Skeletal muscle tissue (tissue), 4 donors: ENCODE data around the gene DOCK9. TPM values are rescaled to one million over a fixed set of nuclear protein-coding genes. Genes with fewer than 3 reads are reported as not detected.

Experiments used
- H3K27ac ChIP-seq: one replicate; pipeline ENCODE4 v1.7.0; 2013; ENCODE audit warnings: mild to moderate bottlenecking, low read depth, low read length, inconsistent platforms
- H3K27me3 ChIP-seq, 3 donors: one replicate each; pipeline ENCODE4 v1.7.0; 2013; ENCODE audit warnings: low read length in 3 of 3; ENCODE audit not compliant: control insufficient read depth in 3 of 3, insufficient read depth in 3 of 3
- H3K36me3 ChIP-seq, 3 donors: one replicate each; pipeline ENCODE4 v1.7.0; 2013; ENCODE audit warnings: low read length in 3 of 3; ENCODE audit not compliant: control insufficient read depth in 3 of 3, insufficient read depth in 3 of 3
- H3K4me1 ChIP-seq, 3 donors: one replicate each; pipeline ENCODE4 v1.7.0; 2013; ENCODE audit warnings: low read length in 3 of 3, mild to moderate bottlenecking in 3 of 3; ENCODE audit not compliant: control insufficient read depth in 3 of 3, insufficient read depth in 3 of 3
- H3K4me3 ChIP-seq, 3 donors: one replicate each; pipeline ENCODE4 v1.7.0; 2013; ENCODE audit warnings: low read length in 3 of 3
- H3K9ac ChIP-seq, 3 donors: one replicate each; pipeline ENCODE4 v1.7.0; 2013; ENCODE audit warnings: low read length in 3 of 3, mild to moderate bottlenecking in 3 of 3, moderate library complexity in 2 of 3, low read depth in 1 of 3
- H3K9me3 ChIP-seq, 3 donors: one replicate each; pipeline ENCODE4 v1.7.0; 2013; ENCODE audit warnings: low read length in 3 of 3; ENCODE audit not compliant: control insufficient read depth in 3 of 3
- total RNA-seq: library from RNA; depleted of rRNA; stranded (reverse); fragments of >200 nt; gene quantifications from one replicate; pipeline ENCODE4 v1.2.3, GENCODE V29; 2014
- donor health status: Osteomylitis.

DOCK9 gene
- total RNA-seq, 1 donor from 2014 or later: 86.6 TPM

DNA sequence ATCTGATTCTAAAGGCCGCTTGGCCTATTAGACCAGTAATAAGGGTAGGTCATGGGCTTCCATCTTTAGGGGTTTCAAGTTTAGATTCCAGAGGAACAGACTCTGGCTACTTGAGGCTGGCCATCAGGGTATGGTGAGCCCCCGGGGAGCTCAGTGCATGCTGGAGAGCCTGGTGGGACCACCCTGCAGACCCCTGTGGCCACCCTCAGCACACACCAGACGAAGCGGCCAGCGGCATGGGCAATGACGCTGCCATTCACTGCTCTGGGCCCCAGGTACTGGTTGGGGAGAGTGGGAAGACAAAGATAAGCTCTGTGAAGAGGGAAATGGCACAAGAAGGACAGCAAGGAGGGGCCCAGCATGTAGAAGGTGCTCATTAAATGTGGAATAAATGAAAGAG, 126.6 kb downstream of the DOCK9 start:
- peaks cover 4 to 13% (median 13%) of the 10 kb centered on the region in 3 donors for H3K36me3 ChIP-seq
- H3K27me3 ChIP-seq: no peaks in the 10 kb centered on the region
- H3K9ac ChIP-seq: no peak overlapping the region
- no peak overlapping the region for H3K4me3 ChIP-seq
- no peak overlapping the region for H3K27ac ChIP-seq
- no peaks in the 10 kb centered on the region for H3K9me3 ChIP-seq
- H3K4me1 ChIP-seq: peaks cover 0 to 3% (median under 1%) of the 10 kb centered on the region in 3 donors

GRCh38 chr13:98848746-98849145, 129.1 kb downstream of the DOCK9 start:
- Histone ChIP-seq H3K9me3 (no peaks in the 10 kb centered on the region), H3K4me3 (no peak overlapping the region), H3K4me1 (peaks cover 0 to under 1% (median 0%) of the 10 kb centered on the region in 3 donors), H3K27ac (no peak overlapping the region), H3K9ac (no peak overlapping the region), H3K27me3 (no peaks in the 10 kb centered on the region), H3K36me3 (peaks cover 4 to 13% (median 13%) of the 10 kb centered on the region in 3 donors)

GRCh38 chr13:98847780-98848179, 130.1 kb downstream of the DOCK9 start:
- Histone ChIP-seq H3K27ac (no peak overlapping the region), H3K36me3 (peaks cover 4 to 13% (median 10%) of the 10 kb centered on the region in 3 donors), H3K27me3 (no peaks in the 10 kb centered on the region), H3K4me1 (peaks cover 0 to 3% (median 0%) of the 10 kb centered on the region in 3 donors), H3K9me3 (no peaks in the 10 kb centered on the region), H3K9ac (no peak overlapping the region), H3K4me3 (no peak overlapping the region)

- Histone ChIP-seq H3K4me3 (no peak overlapping the region), H3K9me3 (no peaks in the 10 kb centered on the region), H3K27me3 (no peaks in the 10 kb centered on the region), H3K36me3 (peaks cover 4 to 13% (median 10%) of the 10 kb centered on the region in 3 donors), H3K4me1 (peaks cover 0 to 3% (median 0%) of the 10 kb centered on the region in 3 donors), H3K9ac (no peak overlapping the region), H3K27ac (no peak overlapping the region)
Observed at GRCh38 chr13:98846986-98847385, 130.9 kb downstream of the DOCK9 start.

GRCh38 chr13:98846521-98846920, 131.3 kb downstream of the DOCK9 start:
- Histone ChIP-seq H3K9ac (no peak overlapping the region), H3K36me3 (peaks cover 4 to 13% (median 10%) of the 10 kb centered on the region in 3 donors), H3K4me3 (no peak overlapping the region), H3K4me1 (peaks cover 0 to 3% (median 0%) of the 10 kb centered on the region in 3 donors), H3K27ac (no peak overlapping the region), H3K27me3 (no peaks in the 10 kb centered on the region), H3K9me3 (no peaks in the 10 kb centered on the region)

GRCh38 chr13:98845742-98846141, 132.1 kb downstream of the DOCK9 start:
- no peak overlapping the region for H3K27ac ChIP-seq
- H3K36me3 ChIP-seq: peaks cover 2 to 13% (median 10%) of the 10 kb centered on the region in 3 donors

GRCh38 chr13:98844021-98844420, 133.8 kb downstream of the DOCK9 start:
- peaks cover 2 to 13% (median 6%) of the 10 kb centered on the region in 3 donors for H3K36me3 ChIP-seq
- peaks cover 0 to 3% (median 0%) of the 10 kb centered on the region in 3 donors for H3K4me1 ChIP-seq
- no peak overlapping the region for H3K27ac ChIP-seq
- H3K9me3 ChIP-seq: no peaks in the 10 kb centered on the region
- no peaks in the 10 kb centered on the region for H3K27me3 ChIP-seq
- H3K4me3 ChIP-seq: no peak overlapping the region
- no peak overlapping the region for H3K9ac ChIP-seq

More at GRCh38 chr13:98845742-98846141, 132.1 kb downstream of the DOCK9 start:
- H3K9ac ChIP-seq: no peak overlapping the region
- H3K27me3 ChIP-seq: no peaks in the 10 kb centered on the region
- H3K4me1 ChIP-seq: peaks cover 0 to 3% (median 0%) of the 10 kb centered on the region in 3 donors
- no peaks in the 10 kb centered on the region for H3K9me3 ChIP-seq
- no peak overlapping the region for H3K4me3 ChIP-seq

DNA sequence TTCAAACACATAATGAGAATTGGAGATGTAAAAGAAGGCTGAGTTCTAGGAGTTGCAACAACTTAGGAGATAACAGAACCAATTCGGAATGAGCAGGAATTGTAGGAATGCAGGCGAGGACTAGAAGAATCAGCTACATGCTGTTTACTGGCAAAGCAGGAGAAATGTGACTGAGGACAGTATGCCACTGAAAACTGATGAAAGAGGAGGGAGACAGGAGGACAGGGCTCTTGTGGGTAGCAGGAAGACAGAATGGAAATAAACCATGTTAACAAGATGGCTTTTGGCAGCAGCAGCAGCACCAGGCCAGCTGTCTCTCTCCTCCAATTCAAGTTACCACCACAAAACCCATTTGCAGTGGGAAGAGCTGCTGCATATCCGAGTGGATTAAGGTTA, 134.4 kb downstream of the DOCK9 start:
- Histone ChIP-seq H3K27ac (no peak overlapping the region), H3K4me3 (no peak overlapping the region), H3K36me3 (peaks cover 2 to 13% (median 6%) of the 10 kb centered on the region in 3 donors), H3K9me3 (no peaks in the 10 kb centered on the region), H3K27me3 (no peaks in the 10 kb centered on the region), H3K9ac (no peak overlapping the region), H3K4me1 (peaks cover 0 to 3% (median 0%) of the 10 kb centered on the region in 3 donors)

DNA sequence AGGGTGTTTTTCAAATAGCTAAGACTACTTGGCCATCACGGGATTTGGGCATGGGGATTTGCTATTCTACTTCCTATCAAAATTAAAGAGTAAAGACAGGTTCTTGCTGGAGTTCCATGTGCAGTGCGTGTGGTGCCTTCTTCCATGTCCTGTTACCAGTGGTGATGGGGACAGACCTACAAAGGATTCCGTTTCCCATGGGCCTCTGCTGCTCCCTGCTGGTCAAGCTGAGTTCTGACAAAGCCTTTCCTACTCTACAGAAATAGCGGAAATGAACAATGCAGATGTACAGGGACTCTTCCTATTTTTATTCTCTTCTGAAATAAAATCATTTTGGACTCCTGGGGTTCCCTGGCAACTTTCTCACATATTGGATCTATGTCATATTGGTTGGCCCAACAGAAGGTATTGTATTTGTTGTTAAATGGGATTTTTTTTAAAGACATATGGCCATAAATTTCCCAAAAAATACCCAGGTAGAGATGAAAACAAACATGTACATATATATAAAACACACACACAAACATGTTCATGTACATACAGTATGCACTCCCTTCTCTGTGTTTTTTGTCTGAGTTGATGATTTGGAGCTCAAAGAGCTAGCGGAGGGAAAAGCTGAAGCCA, 134.9 kb downstream of the DOCK9 start:
- no peaks in the 10 kb centered on the region for H3K27me3 ChIP-seq
- peaks cover 0 to 3% (median 0%) of the 10 kb centered on the region in 3 donors for H3K4me1 ChIP-seq
- no peak overlapping the region for H3K4me3 ChIP-seq
- no peak overlapping the region for H3K27ac ChIP-seq
- H3K9ac ChIP-seq: no peak overlapping the region
- H3K9me3 ChIP-seq: no peaks in the 10 kb centered on the region
- H3K36me3 ChIP-seq: peaks cover 2 to 11% (median 2%) of the 10 kb centered on the region in 3 donors

DNA sequence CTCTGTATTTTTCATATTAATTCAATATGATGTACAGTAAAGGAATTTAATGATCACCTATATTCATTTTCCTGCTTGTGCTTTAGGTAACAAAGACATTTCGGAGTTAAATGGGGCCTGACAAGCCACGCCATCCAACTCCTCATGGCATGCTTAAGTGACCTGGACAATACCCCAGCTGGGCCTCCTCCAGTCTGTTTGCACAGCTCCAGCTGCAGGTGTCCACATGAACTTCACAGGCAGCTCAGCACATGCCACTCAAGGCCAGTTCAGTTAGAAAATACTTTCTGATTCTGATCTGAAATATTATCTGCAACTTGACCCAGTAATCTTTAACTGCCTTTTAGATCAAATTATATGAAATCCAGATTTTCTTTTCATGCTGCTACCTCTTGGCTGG, 135.8 kb downstream of the DOCK9 start:
- Histone ChIP-seq H3K36me3 (peaks cover 1 to 8% (median 2%) of the 10 kb centered on the region in 3 donors), H3K9ac (no peak overlapping the region), H3K4me3 (no peak overlapping the region), H3K27ac (no peak overlapping the region), H3K4me1 (peaks cover 0 to 3% (median 0%) of the 10 kb centered on the region in 3 donors), H3K27me3 (no peaks in the 10 kb centered on the region), H3K9me3 (no peaks in the 10 kb centered on the region)
